Loucy (cell line): ENCODE measurements around the gene JDP2.

ENCODE experiments used
- CTCF ChIP-seq: fragments of 200-600 bp; sonication (generic); conservative IDR thresholded peaks from 2 replicates; pipeline ENCODE4 v1.5.1; 2014; ENCODE audit warnings: mild to moderate bottlenecking, antibody characterized with exemption, low read length
- EZH2phosphoT487 ChIP-seq: fragments of 200-600 bp; IDR thresholded peaks from 2 replicates; pipeline ENCODE4 v1.6.1; 2018; ENCODE audit warnings: antibody characterized with exemption, mild to moderate bottlenecking, moderate library complexity, borderline replicate concordance

DNA sequence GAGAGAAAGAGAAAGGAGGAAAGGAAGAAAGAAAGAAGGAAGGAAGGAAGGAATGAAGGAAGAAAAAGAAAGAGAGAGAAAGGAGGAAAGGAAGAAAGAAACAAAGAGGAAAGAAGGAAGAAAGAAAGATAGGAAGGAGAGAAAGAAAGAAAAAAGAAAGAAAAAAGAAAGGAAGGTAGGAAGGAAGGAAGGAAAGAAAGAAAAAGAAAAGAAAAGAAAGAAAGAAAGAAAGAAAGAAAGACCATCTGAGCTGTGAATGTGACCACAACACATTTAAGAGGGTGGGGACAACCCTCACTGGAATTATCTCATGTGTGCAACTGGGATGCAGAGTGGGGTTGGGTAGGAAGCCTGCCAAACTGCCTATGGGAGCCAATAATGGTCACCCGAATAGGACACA lies 58.5 kb downstream of the JDP2 start:
- TF ChIP-seq CTCF (no peak), EZH2phosphoT487 (no peak)
